HG02870 (cell line): ENCODE results near the gene RNF144A.
"Not testable (repeated sequence)": the region's sequence is repeated elsewhere in the genome, so short reads cannot be mapped to it uniquely, and the experiment has no call there.

Experiments
- ATAC-seq: cut with Tn5 transposase; IDR thresholded peaks from one replicate; pipeline ENCODE4 v1.9.1; 2021; ENCODE audit warnings: mild to moderate bottlenecking, moderate library complexity; ENCODE audit not compliant: unreplicated experiment

RNF144A gene

DNA sequence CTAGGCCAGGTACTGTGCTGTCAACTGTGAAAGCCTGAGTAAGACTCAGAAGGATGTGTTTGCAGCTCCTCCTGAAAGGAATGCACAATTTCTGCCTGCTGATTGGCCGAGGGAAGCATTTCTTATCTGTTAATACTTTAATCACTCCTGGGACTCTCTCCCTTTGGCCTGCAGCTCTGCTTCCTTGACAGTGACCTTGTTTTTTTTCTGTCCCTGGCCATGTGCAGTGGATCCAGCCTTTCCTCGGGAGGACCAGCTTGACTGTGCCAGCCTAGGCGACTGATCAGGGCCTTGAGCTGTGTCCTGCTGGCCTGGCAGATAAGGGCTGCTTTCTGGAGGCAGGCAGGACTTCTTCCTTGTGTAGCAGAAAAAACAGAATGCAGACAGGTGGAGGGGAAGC is 10.0 kb downstream of the RNF144A start:
- no peak for ATAC-seq

DNA sequence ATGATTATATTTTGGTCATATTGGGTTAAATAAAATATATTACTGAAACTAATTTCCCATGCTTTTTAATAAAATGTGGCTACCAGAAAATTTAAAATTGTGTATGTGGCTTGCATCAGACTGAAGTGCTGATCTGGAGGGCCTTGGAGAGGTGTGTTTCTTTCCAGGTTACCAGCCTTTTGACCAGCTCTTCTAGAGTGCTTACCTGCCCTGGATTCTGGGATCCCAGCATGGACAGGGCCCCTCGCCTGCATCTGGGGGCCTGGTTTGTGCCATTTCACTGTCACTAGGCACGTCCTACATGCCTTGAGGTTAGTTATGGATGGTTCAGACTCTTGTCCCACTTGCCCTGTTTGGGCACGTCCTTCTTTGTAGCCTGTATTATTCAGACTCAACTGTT is 10.5 kb downstream of the RNF144A start:
- ATAC-seq, result no peak

DNA sequence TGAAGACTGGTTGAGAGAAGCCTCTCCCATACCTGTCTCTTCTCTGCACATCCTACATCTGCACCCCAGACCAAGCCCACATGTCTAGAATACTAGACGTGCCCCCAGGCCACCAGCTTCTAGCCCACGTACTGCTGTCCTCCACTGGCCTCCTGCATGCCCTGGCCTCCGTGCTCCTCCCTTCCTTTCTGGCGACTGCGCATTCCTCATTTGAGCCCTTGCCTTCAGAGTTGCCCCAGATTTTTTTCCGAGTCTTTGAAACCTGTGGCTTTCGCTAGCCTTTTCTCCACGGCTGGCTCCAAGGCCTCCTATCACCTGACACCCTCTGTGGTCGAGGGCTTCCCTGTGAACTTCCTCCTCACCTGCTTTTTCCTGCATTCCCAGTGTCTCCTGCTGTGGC is 11.2 kb downstream of the RNF144A start:
- no peak for ATAC-seq

DNA sequence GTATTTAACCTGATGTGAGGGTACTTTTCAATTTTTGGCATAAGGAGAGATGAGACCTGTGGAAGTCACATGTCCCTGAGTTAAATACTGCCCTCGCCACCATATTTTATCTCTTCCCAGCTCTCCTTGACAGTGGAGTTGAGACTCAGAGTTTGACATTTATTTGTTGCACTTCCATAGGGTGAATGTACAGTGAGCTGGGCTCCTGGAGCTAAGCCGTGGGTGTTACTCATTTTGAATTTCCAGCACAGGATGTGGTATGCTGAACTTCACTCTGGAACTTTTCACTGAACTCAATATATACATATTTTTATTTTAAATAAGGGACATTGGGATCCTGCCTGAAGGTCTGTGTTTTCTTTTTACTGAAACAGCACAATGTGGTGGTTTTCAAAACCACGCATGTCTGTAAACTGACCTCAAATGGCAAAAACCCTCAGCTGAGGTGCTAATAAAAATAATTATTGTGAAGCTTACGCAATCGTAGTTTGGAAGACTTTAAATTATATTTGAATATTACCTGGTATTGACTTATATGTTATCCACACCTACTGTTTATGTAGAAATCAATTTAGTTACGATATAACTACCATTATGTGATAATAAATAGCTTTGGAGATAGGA is 12.1 kb downstream of the RNF144A start:
- no peak for ATAC-seq

DNA sequence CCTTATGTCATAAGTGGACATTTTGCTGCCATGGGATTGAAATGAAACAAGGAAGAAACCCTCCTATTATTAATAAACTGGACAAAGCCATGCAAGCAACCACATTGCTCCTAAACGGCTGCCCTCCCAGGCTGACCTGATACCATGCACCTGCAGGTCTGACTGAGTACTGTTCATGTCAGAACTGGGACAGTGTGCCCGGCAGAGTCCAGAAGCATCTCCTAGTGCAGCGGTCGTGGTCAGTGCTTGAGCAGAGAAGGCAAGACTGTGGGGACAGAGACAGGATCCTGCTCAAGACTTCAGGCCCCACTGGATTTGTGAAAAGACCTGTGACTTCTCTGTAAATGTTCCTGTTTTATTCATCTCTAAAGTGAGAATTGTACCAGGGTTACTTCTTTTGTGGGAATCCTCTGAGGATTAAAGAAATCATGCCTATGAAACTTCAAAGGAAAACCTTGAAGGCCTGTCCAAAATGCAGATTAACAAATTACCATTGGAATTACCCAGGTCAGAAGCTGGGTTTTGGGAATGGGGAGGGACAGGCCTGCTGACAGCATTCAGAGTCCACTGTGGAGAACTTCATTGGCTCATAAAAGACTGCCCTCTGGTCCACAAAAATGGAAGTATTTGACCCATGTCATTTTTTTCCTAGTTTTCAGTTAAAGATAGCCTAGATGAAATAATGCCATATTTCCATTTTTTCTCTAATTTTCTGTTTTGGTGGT is 13.9 kb downstream of the RNF144A start:
- no peak for ATAC-seq

DNA sequence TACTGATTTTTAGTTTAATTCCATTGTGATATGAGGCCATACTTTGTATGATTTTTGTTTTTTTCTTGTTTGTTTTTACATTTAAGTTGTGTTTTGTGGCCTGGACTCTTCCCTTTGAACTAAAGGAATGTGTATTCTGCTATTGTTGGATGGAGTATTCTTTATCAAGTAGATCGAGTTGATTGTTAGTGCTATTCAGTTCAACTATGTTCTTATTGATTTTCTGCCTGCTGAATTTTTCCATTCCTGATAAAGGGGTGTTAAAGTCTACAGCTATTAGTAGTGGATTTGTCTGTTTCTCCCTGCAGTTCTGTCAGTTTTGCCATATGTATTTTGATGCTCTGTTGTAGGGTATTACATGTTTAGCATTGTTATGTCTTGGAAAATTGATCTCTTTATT is 14.5 kb downstream of the RNF144A start:
- ATAC-seq, result no peak

DNA sequence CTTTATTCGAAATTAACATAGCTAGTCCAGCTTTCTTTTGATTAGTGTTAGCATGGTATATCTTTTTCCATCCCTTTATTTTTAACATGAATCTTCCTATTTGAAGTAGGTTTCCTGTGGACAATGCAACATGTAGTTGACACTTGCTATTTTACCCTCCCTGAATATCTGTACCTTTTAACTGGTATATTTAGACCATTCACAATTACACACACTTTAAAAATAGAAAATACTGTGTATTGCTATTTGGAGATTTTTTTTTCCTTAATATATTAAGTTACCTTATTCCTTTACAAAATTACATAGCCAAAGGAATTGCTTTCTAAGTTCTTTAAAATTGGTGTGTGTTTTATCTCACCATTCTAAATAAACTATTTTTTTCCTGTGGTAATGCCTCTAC is 15.0 kb downstream of the RNF144A start:
- no peak for ATAC-seq

DNA sequence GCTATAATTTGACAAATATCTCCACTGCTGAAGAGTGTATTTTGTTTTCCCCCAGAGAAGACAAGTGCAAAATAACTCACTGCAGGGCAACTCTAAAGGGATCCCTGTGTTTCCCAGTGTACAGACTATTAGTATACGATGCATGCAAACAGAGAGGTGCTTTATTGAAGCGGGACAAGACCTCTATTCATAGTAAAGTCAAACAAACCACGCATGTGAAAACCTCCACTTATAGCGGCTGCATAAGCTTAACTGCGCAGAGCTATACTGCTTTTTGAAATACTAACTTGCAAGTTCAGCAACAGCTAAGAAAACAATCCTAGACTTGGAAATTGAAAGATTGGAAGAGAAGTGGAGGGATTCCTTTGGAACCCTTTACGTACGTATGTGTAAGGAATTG is 15.6 kb downstream of the RNF144A start:
- no peak for ATAC-seq

DNA sequence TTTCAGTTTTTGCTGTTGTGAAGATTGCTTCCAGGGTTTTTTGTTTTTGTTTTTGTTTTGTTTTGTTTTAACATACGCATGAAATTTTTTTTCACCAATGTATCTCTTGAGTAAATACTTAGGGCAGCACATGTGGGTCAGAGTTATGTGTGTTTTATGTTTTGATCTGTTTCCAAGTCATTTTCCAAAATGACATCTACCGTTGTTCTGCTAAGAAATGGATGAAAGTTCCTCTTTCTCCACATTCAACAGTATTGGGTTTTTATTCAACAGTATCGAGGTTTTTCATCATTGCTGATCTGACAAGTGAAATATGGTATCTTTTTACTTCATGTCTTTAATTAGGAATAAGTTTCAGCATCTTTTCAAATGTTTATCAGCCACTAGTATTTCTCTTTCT is 16.7 kb downstream of the RNF144A start:
- no peak for ATAC-seq

DNA sequence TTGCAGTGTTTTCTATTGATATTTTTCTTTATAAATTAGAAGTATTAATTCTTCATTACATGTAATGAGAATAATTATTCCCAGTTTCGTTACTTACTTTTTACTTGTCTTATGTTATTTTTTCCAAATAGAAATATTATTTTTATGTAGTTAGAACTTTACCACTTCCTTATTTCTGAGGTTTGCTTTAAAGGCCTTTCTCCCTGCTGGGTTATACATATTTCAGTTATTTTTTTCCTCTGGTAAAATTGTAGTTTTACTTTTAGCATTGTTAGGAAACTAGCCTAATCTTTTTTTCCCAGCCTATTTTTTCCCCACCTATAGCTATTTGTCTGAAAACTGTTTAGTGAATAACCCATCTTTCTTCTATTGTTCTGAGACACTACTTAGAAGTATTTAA is 17.1 kb downstream of the RNF144A start:
- no peak for ATAC-seq

DNA sequence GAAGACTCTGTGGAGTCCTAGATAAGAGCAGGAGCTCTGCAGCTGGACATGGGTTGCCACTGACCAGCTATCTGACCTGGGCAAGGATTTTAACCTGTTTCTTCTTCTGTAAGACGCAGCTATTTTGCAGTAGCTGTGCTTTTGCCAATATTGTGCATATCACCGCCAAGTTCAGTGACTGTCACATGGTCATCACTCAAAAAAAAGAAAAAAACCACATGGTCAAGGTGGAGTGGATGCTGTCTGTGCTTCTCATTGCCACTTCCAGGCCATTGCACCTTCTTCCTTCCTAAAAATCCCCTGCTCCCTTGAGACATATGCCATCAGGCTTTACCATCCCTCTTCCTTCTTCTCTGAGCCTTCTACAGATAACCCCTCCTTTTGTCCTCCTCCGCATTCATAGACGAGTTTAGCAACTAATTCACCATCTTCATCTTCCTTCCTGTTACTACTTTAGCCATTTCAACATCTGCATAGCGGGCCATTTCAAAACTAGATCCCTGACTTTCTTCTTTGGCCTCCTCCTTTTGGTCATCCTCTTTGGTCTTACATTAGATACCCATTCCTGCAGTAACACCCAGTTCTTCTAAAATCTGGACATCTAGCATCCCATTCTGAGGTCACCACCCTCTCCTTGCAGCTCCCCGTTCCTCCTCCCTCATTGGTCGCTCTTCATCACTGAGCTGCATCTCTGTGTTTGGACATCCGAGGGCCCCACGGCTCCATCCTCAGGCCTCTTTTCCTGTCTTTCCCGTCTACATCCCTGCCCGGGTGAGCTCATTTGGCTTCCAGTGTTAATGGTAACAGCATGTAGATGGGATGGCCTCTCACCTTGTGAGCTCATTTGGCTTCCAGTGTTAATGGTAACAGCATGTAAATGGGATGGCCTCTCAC is 17.8 kb downstream of the RNF144A start:
- no peak for ATAC-seq

DNA sequence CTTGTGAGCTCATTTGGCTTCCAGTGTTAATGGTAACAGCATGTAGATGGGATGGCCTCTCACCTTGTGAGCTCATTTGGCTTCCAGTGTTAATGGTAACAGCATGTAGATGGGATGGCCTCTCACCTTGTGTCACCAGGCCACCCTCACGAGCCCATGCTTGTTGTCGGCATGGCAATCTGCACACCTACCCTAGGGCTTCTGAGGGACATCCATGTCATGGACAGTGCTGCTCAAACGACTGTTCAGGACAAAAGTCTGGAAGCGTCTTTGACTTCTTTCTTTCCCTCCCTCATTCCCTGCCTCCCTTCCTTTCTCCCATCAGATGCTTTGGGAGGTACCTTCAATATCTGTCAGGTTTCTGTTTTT is 18.4 kb downstream of the RNF144A start:
- not testable (repeated sequence) for ATAC-seq

DNA sequence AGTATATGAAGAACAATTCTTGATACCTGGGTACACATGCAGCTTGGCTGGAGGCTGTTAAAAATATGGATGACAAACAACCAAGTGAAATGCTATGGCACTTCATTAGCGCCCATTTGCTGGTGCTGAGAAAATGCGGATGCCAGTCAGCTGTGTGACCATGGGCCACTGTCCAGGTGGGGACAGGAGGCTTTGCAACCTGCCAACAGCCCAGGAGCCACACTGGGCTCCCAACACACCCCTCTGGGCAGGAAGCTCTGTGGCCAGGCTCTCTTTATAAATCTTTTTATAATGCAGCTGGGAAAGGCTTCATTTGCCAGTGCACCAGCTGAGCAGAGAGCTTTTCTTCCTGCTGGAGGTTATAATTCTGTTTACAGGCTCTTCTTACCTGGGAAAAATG is 19.9 kb downstream of the RNF144A start:
- no peak for ATAC-seq

DNA sequence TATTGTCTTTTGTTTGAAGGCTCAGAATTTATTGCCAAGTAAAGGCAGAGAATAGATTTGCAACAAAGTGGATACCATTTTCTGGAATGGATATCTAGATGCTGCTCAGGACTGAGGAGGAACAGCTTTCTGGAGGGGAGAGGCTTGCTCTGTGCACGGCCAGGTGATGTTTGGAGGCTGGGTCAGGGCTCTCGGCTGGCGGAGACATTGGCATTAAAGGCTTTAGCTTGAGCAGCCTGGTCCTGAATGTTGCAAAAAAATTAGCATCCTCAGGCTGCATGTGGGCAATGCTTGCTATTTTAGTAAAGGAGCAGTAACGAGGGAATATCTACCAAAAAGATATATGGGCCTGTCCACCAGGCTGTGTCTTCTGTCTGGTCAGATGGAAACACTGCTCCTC is 20.4 kb downstream of the RNF144A start:
- ATAC-seq, result no peak

DNA sequence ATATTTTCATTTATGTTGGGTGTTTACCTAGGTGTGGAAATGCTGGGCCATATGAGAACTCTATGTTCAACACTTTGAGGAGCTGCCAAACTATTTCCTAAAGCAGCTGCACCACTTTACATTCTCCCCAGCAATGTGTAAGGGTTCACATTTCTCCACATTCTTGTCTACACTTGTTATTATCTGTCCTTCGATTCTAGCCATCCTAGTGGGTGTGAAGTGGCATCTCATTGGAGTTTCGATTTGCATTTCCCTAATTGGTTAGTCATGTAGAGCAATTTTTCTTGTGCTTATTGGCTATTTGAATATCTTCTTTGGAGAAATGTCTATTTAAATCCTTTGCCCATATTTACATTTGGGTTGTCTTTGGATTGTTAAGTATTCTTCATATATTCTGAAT is 21.9 kb downstream of the RNF144A start:
- no peak for ATAC-seq

DNA sequence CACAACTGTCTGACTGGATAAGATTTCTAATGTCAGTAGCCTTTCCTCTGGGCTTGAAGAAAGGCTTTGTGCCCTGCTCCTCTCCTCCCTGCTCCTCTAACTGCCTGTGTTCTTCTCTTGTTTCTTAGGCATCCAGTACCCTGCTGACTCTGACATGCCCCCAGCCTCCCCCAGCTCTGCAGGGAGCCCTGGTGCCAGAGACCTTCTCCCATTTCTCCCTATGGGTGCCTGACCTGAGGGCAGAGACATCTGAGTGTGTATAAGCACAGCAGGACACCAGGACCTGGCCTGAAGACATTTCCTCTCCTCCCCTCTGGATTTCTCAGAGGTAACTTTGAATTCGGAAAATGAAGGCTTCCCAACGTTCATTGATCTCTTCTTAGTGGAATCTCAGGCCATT is 23.6 kb downstream of the RNF144A start:
- no peak for ATAC-seq

DNA sequence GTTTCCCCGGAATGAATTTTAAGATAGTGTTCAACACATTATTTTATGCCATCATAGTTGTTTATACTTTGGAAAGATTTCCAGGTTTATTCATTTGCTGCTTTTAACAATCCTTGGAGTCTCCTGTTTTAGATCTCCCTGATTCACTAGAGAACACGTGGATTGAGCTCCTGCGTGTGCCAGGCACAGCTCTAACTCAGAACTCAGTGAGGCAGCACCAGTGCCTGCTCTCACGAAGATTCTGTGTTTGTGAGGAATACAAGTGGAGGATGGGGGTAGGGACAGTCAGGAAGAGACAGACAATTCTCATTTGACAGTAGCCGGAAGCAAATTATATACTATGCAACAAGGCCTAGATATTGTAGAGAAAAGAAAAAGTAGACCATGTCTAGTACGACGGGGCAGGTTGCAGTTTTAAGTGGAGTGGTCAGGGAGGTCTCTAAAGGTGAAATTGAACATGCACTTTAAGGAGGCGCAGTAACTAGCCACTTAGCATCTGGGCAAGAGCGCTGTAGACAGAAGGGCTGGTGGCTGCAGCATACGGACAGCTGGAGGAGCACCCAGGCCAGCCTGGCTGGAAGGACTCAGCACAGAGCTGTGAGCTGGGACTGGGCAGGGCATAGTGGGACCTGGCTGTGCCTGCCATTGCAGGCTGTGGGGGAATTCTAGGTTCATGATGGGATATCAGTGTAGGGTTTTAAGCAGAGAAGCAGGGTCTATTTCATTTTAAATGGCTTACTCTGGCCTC is 24.3 kb downstream of the RNF144A start:
- no peak for ATAC-seq

DNA sequence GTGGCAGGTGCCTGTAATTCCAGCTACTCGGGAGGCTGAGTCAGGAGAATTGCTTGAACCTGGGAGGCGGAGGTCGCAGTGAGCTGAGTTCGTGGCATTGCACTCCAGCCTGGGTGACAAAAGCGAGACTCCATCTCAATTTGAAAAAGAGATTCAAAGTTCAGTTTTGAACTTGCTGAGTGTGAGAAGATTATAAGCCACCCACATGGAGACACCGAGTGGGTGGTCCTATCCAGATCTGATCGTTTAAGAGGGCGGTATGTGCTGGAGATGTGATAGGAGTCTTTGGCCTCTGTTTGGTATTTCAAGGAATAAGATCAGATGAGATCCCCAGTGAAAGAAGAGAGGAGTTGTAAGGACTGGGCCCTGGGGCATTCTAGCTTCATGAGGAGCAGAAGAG is 25.6 kb downstream of the RNF144A start:
- ATAC-seq, result no peak

DNA sequence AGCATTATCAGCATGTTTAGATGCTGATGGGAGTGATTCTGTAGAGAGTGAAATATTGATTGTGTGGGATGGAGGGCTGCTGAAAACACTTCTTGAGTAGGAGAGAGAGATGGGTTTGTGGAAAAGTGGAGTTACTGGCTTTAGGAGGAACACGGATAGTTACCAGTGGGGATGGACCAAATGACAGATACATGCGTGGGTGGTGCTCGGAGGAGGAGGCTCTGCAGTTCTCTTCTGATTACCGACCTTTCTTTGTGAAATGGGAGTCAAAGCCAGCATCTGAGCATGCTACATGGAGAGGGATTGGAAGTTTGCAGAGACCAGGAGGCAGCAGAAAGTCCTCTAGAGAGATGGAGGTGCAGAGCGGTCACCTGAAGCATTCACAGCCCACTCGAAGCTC is 26.3 kb downstream of the RNF144A start:
- no peak for ATAC-seq

DNA sequence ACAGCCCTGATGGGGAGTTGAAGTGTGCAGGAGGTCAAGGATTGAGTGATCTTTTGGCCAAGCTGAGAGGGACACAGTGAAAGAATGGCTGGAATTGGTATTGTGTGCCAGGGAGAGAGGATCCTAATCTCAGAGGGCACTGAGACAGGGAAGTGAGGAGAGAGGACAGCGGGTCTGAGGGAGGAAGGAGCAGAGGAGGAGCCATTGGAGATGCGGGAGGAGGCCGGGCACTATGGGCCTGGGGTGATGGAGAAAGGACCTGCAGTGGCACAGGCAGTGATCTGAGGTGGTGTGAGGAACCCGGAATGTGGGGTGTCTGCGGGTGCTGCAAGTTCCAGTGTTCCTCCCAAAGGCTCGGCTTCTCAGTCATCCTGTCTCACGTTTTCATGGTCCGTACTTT is 26.8 kb downstream of the RNF144A start:
- no peak for ATAC-seq

DNA sequence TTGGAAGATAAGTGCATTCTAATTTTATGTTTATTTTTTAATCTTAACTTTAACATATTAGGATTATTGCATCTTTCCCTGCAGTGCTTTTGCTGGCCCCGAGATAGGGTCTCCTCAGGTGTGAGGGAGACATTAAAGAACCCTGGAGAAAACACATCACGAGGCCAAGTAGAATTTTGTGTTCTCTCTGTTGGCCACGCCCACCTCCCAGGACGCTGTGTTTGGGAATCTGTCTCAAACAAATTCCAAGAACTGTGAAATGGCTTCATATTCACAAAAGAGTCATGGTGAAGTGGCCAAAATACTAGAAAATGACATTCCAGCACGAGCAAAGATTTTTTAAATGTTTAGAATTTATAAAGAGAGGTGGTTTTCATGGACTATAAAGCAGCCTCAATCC is 27.3 kb downstream of the RNF144A start:
- ATAC-seq, result no peak
